Measurements from ENCODE around the gene PTPN5.

DNA sequence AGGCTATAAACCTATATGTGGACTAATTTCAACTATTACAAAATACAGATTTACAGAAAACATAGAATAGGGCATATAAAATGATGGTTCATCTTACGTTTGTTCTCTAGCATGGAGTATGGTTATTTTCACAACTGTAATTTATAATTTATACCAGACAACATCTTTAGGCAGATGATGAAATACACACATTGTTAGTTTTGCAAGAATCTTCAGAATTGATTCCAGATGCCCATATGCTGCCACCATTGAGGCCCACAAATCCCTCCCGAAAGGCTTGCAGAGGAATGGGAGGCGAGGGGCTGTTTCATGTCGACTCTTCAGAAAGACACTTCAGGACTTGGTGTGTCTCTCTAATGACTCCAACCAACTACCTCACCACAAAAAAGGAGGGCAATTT lies 6.2 kb downstream of the PTPN5 start:
- TF ChIP-seq, protein P1, sequence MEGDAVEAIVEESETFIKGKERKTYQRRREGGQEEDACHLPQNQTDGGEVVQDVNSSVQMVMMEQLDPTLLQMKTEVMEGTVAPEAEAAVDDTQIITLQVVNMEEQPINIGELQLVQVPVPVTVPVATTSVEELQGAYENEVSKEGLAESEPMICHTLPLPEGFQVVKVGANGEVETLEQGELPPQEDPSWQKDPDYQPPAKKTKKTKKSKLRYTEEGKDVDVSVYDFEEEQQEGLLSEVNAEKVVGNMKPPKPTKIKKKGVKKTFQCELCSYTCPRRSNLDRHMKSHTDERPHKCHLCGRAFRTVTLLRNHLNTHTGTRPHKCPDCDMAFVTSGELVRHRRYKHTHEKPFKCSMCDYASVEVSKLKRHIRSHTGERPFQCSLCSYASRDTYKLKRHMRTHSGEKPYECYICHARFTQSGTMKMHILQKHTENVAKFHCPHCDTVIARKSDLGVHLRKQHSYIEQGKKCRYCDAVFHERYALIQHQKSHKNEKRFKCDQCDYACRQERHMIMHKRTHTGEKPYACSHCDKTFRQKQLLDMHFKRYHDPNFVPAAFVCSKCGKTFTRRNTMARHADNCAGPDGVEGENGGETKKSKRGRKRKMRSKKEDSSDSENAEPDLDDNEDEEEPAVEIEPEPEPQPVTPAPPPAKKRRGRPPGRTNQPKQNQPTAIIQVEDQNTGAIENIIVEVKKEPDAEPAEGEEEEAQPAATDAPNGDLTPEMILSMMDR (IDR thresholded peaks at IDR 0.05) = no peak
- no peak for TF ChIP-seq POLR2A (IDR thresholded peaks at IDR 0.05)
